Measurements from ENCODE around the gene CCDC201. TPM values are rescaled to one million over a fixed set of nuclear protein-coding genes. Genes with fewer than 3 reads are reported as not detected.

CCDC201 gene
- total and polyA plus RNA-seq, 8 donors, result not detected

GRCh38 chr7:45878457-45879144 is 5.7 kb upstream of the CCDC201 start:
- no peaks in the 10 kb centered on the region for H3K4me1 ChIP-seq
- TF ChIP-seq, protein P1, sequence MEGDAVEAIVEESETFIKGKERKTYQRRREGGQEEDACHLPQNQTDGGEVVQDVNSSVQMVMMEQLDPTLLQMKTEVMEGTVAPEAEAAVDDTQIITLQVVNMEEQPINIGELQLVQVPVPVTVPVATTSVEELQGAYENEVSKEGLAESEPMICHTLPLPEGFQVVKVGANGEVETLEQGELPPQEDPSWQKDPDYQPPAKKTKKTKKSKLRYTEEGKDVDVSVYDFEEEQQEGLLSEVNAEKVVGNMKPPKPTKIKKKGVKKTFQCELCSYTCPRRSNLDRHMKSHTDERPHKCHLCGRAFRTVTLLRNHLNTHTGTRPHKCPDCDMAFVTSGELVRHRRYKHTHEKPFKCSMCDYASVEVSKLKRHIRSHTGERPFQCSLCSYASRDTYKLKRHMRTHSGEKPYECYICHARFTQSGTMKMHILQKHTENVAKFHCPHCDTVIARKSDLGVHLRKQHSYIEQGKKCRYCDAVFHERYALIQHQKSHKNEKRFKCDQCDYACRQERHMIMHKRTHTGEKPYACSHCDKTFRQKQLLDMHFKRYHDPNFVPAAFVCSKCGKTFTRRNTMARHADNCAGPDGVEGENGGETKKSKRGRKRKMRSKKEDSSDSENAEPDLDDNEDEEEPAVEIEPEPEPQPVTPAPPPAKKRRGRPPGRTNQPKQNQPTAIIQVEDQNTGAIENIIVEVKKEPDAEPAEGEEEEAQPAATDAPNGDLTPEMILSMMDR (IDR thresholded peaks at IDR 0.05), result no peak
- TF ChIP-seq POLR2A (IDR thresholded peaks at IDR 0.05), result no peak
- no peak for TF ChIP-seq POLR2AphosphoS5 (IDR thresholded peaks at IDR 0.05)
- no peak for TF ChIP-seq EP300 (IDR thresholded peaks at IDR 0.05)
- H3K9me3 ChIP-seq, result peaks cover 0 to 21% (median 17%) of the 10 kb centered on the region in 4 donors
- WGBS, 5 donors, result 33 to 50% (median 38%) methylated on average over 3 of the region's 3 CpGs
- H3K27ac ChIP-seq, result no peak overlapping the region
- DNase-seq, result no peak
- H3K36me3 ChIP-seq, result no peaks in the 10 kb centered on the region
- H3K4me3 ChIP-seq, result no peak overlapping the region
- intact Hi-C loops (cut with DNase I; ENCODE audit: low total_unique reads), result no loop called here
- peaks cover 0 to 5% (median 0%) of the 10 kb centered on the region in 3 donors for H3K27me3 ChIP-seq

- TF ChIP-seq EP300 (IDR thresholded peaks at IDR 0.05), result no peak
- no peak for TF ChIP-seq POLR2A (IDR thresholded peaks at IDR 0.05)
- no peak for DNase-seq
- no peak overlapping the region for H3K4me3 ChIP-seq
- no peaks in the 10 kb centered on the region for H3K4me1 ChIP-seq
- H3K9me3 ChIP-seq, result peaks cover 0 to 21% (median 17%) of the 10 kb centered on the region in 4 donors
- H3K27me3 ChIP-seq, result no peaks in the 10 kb centered on the region
- H3K27ac ChIP-seq, result no peak overlapping the region
- no peaks in the 10 kb centered on the region for H3K36me3 ChIP-seq
- 92 to 98% (median 94%) methylated on average over 1 to 2 of the region's 2 CpGs for WGBS, 5 donors
- intact Hi-C loops (cut with DNase I; ENCODE audit: low total_unique reads), result no loop called here
These were observed 3.6 kb upstream of the CCDC201 start for GRCh38 chr7:45876519-45876918.

DNA sequence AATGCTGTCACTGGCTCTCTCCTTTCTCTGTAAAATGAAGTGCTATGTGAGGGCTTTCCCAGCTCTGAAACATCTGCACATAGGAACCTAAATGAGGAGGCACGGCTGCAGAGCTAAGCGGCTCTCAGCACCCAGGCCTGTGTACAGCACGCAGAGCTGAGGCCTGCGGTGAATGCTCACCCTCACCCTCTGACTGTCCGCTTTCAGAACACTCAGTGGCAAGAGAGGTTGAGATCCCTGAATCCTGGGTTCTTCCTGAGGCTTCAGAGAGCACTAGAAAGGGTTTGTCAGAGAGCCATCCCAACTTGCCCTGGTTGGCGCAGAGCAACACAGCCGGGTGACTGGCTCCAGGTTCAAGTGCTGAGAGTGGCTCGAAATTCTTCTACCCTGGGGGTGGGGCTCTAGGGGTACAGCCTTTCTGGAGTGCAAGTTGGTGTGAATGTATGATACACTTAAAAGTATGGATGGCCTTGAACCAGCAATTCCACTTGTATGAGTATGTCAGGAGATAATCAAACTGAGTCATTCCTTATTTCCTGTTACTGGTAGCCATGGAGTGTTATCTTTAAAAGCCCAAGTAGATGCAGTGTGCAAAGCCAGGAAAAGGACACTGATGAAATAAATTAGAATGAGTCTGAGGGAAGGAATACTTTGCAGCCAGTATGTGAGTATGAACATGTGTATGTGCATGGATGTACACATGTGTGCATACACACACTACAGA is 1.7 kb upstream of the CCDC201 start:
- Histone ChIP-seq H3K4me3 (no peak overlapping the region), H3K27me3 (no peaks in the 10 kb centered on the region), H3K36me3 (no peaks in the 10 kb centered on the region), H3K4me1 (no peaks in the 10 kb centered on the region), H3K9me3 (peaks cover 0 to 20% (median 17%) of the 10 kb centered on the region in 4 donors), H3K27ac (no peak overlapping the region)
- no peak for DNase-seq
- intact Hi-C loops (cut with DNase I; ENCODE audit: low total_unique reads), result no loop called here
- WGBS, 5 donors, result 83 to 93% (median 92%) methylated on average over 4 to 8 of the region's 8 CpGs
- TF ChIP-seq, protein P1 (IDR thresholded peaks at IDR 0.05), result no peak
- no peak for TF ChIP-seq POLR2A (IDR thresholded peaks at IDR 0.05)
- no peak for TF ChIP-seq EP300 (IDR thresholded peaks at IDR 0.05)
- TF ChIP-seq POLR2AphosphoS5 (IDR thresholded peaks at IDR 0.05), result no peak

- Histone ChIP-seq H3K4me1 (no peaks in the 10 kb centered on the region), H3K27me3 (no peaks in the 10 kb centered on the region), H3K36me3 (no peaks in the 10 kb centered on the region), H3K27ac (no peak overlapping the region), H3K4me3 (no peak overlapping the region), H3K9me3 (peaks cover 0 to 8% (median 7%) of the 10 kb centered on the region in 4 donors)
- DNase-seq, result no peak
- TF ChIP-seq, protein P1 (IDR thresholded peaks at IDR 0.05), result no peak
- TF ChIP-seq EP300 (IDR thresholded peaks at IDR 0.05) (no peak), POLR2AphosphoS5 (IDR thresholded peaks at IDR 0.05) (no peak), POLR2A (IDR thresholded peaks at IDR 0.05) (no peak)
- 71 to 79% (median 73%) methylated on average over 6 of the region's 6 CpGs for WGBS, 5 donors
- intact Hi-C loops (cut with DNase I; ENCODE audit: low total_unique reads), result no loop called here
These were observed 473 bp upstream of the CCDC201 start for GRCh38 chr7:45873355-45873754.
